OCI-LY7 (cell line): ENCODE data around the gene PARP6.

ENCODE experiments used
- CTCF ChIP-seq: fragments of 200-600 bp; sonication (generic); conservative IDR thresholded peaks from 2 replicates; pipeline ENCODE4 v1.5.1; 2014; ENCODE audit warnings: mild to moderate bottlenecking, antibody characterized with exemption, low read length, moderate library complexity, mixed read lengths
- EZH2phosphoT487 ChIP-seq: fragments of 200-600 bp; sonication (generic); IDR thresholded peaks from 2 replicates; pipeline ENCODE4 v1.6.1; 2018; ENCODE audit warnings: low read depth, borderline replicate concordance, mild to moderate bottlenecking, mixed run types, antibody characterized with exemption, low read length, moderate library complexity, mixed read lengths

DNA sequence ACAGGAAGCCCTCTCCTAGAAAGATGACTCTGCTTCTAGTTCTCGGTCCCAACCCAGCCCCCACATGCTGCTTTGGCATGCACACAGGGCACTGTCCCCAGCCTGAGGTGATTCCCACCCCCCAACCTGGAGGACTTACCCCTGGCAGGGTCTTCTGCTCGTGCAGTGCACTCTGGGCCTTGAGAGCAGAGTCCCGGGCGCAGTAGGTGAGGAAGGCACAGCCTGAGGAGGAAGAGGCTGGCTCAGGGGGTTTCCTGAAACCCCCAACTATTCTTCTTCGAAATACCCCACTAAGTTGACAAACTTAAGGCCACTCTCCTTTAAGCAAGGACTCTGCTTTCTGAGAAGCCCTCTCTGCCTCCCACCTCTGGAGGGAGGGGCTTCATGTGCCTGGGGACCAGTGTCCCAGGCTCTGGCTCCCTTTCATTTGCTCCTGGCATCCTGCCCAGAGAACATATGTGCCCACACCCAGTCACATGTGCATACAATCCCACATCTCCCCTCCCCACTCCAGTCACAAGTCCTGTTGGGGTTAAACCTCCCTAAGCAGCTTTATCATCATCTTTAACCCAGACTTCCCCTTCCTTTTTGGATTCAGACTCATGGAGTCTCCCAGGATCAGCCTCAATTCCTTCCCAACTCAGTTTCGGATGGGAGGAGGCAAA, 43.5 kb upstream of the PARP6 start:
- TF ChIP-seq CTCF (no peak), EZH2phosphoT487 (no peak)
